K562 (cell line): ENCODE data around the gene ARHGAP26. TPM values are rescaled to one million over a fixed set of nuclear protein-coding genes. Genes with fewer than 3 reads are reported as not detected.
A peak's percentile ranks its signal among the peaks of the same experiment; 100 is the strongest.

ENCODE experiments used
- ARID2 ChIP-seq: fragments of 450-650 bp; IDR thresholded peaks from 2 replicates; pipeline ENCODE4 v1.6.1; 2017; ENCODE audit warnings: antibody characterized with exemption, mild to moderate bottlenecking
- CREB1 ChIP-seq, 2 experiments: sonication (generic) in 1 of 2; formaldehyde crosslinking in 1 of 2; IDR thresholded peaks; 2 replicates each; pipeline versions ENCODE4 v1.6.1 to v1.8.0; 2012 to 2022; ENCODE audit warnings: inconsistent platforms in 1 of 2, mild to moderate bottlenecking in 1 of 2, missing genetic modification reagents in 1 of 2, moderate library complexity in 1 of 2
- MED1 ChIP-seq: sonication (generic); formaldehyde crosslinking; IDR thresholded peaks from 2 replicates; pipeline ENCODE4 v1.8.1; 2023; ENCODE audit warnings: missing genetic modification reagents, borderline replicate concordance
- MYC ChIP-seq, 2 experiments: fragments of 250-450 bp in 1 of 2; sonication (Bioruptor Pico) in 1 of 2; IDR thresholded peaks; 2 replicates each; pipeline versions ENCODE4 v1.5.1 to v1.6.1; 2012 to 2021; ENCODE audit warnings: low read depth in 2 of 2, borderline replicate concordance in 1 of 2, improper control_type of control experiment in 1 of 2, low read length in 1 of 2, mild to moderate bottlenecking in 1 of 2, moderate library complexity in 1 of 2
- NFXL1 ChIP-seq: fragments of 450-650 bp; formaldehyde crosslinking; IDR thresholded peaks from 2 replicates; pipeline ENCODE4 v1.4.0; 2021; ENCODE audit warnings: mild to moderate bottlenecking
- NR2C1 ChIP-seq, 2 experiments: fragments of 450-650 bp; IDR thresholded peaks; 2 replicates each; pipeline ENCODE4 v1.6.1; 2017; ENCODE audit warnings: mild to moderate bottlenecking in 2 of 2, antibody characterized with exemption in 1 of 2, inconsistent platforms in 1 of 2, missing compliant biosample characterization in 1 of 2, missing genetic modification characterization in 1 of 2
- RCOR1 ChIP-seq, 2 experiments: IDR thresholded peaks; 2 replicates each; pipeline ENCODE4 v1.6.1; 2012; ENCODE audit warnings: low read depth in 2 of 2, low read length in 2 of 2, borderline replicate concordance in 1 of 2, improper control_type of control experiment in 1 of 2
- SREBF2 ChIP-seq: sonication (generic); formaldehyde crosslinking; IDR thresholded peaks from 2 replicates; pipeline ENCODE4 v1.4.0; 2020; ENCODE audit warnings: mild to moderate bottlenecking, missing genetic modification reagents
- ZNF253 ChIP-seq: fragments of 250-450 bp; sonication (Bioruptor Pico); conservative IDR thresholded peaks from 2 replicates; pipeline ENCODE4 v1.6.1; 2021; ENCODE audit warnings: mild to moderate bottlenecking
- polyA plus RNA-seq, 8 experiments: library from polyadenylated mRNA; depleted of rRNA in 4 of 8; stranded (reverse) in 5 of 8; unstranded in 3 of 8; fragments of >200 nt; fragmentation: Nextera tagmentation in 2 of 8; fragmentation: Illumina TruSeq in 1 of 8; extraction: Ambion mirVana in 2 of 8; extraction: Trizol in 1 of 8; gene quantifications; 2 replicates each; pipeline versions ENCODE4 v1.2.1 to v1.2.3, GENCODE V29; 2011 to 2014; ENCODE audit warnings: inconsistent platforms in 1 of 8, missing spikeins in 1 of 8
- total RNA-seq, 7 experiments: library from RNA; depleted of rRNA in 6 of 7; stranded (reverse); fragments of >200 nt in 6 of 7; fragmentation: Illumina TruSeq in 2 of 7; extraction: Trizol in 2 of 7; gene quantifications; 2 replicates each; pipeline versions ENCODE4 v1.2.1 to v1.2.3, GENCODE V29; 2011 to 2021; ENCODE audit warnings: low replicate concordance in 1 of 7
- TF ChIP-seq, protein P1 (sequence below): fragments of 450-650 bp; IDR thresholded peaks from 2 replicates; pipeline ENCODE4 v1.6.1; 2016
- TF ChIP-seq, protein P2 (sequence below): fragments of 150-350 bp; IDR thresholded peaks from 2 replicates; pipeline ENCODE4 v1.6.1; 2014; ENCODE audit warnings: low read depth, mild to moderate bottlenecking, low read length, borderline replicate concordance
- TF ChIP-seq, protein P3 (sequence below): fragments of 250-450 bp; sonication (Bioruptor Pico); IDR thresholded peaks from 2 replicates; pipeline ENCODE4 v1.5.0; 2021
- TF ChIP-seq, protein P4 (sequence below): fragments of 450-650 bp; IDR thresholded peaks from one replicate; pipeline ENCODE4 v1.6.1; 2018; ENCODE audit warnings: mild to moderate bottlenecking, moderate library complexity; ENCODE audit not compliant: partially characterized antibody
- TF ChIP-seq, protein P5 (sequence below): fragments of 250-450 bp; sonication (Bioruptor Pico); IDR thresholded peaks from 2 replicates; pipeline ENCODE4 v1.8.0; 2021; ENCODE audit warnings: borderline replicate concordance, mild to moderate bottlenecking, moderate library complexity; ENCODE audit not compliant: poor library complexity, severe bottlenecking

ARHGAP26 gene
- total and polyA plus RNA-seq, 9 of the 15 experiments (the other 6 are each of a cell fraction or from before 2014, with no cell fraction given), result 0.13 to 1.1 (median 0.55) TPM

DNA sequence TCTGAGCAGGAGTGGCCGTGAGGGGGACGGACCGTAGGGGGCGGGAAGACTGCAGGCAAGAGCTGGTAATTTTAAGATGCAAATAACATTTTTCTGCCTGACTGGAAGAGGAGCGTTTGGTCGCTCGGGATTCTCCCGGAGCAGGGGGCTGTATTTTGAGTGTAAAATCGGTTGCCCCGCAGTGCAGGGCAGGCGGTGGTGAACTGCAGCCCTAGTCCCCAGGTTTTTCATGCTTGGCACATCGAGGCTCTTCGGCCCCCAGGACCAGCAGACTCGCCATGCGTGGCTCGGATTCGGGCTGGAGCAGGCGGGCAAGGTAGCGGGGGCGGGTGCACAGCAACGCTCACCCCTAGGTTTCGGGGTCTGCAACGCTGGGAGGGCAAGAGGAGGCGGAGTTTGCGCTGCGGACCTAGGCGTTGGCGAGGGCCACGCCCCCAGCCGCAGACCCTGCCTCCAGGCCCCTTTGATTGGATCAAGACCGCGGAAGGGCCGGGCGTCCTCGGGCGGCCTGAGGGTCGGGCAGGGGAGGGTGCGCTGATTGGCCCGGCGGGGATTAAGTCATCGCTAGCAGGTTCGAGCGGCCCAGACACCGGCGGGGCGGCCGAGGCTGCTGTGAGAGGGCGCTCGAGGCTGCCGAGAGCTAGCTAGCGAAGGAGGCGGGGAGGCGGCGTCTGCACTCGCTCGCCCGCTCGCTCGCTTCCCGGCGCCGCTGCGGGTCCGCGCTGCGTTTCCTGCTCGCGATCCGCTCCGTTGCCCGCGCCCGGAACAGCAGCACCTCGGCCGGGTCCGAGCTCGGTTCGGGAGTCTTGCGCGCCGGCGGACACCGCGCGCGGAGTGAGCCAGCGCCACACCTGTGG lies at the start of gene ARHGAP26 (continued):
- TF ChIP-seq, protein P1, sequence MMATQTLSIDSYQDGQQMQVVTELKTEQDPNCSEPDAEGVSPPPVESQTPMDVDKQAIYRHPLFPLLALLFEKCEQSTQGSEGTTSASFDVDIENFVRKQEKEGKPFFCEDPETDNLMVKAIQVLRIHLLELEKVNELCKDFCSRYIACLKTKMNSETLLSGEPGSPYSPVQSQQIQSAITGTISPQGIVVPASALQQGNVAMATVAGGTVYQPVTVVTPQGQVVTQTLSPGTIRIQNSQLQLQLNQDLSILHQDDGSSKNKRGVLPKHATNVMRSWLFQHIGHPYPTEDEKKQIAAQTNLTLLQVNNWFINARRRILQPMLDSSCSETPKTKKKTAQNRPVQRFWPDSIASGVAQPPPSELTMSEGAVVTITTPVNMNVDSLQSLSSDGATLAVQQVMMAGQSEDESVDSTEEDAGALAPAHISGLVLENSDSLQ, result peak; percentile 53; the same call in 1 of the 2 replicates
- no peak for TF ChIP-seq NR2C1 (IDR thresholded peaks at IDR 0.05)
- TF ChIP-seq NR2C1 (tag; IDR thresholded peaks at IDR 0.05), result no peak
- no peak for TF ChIP-seq RCOR1 (IDR thresholded peaks at IDR 0.05; ENCODE audit: borderline replicate concordance in 1 of 2, low read depth in 2 of 2, low read length in 2 of 2)
- TF ChIP-seq ARID2, result no peak
- TF ChIP-seq, protein P2, sequence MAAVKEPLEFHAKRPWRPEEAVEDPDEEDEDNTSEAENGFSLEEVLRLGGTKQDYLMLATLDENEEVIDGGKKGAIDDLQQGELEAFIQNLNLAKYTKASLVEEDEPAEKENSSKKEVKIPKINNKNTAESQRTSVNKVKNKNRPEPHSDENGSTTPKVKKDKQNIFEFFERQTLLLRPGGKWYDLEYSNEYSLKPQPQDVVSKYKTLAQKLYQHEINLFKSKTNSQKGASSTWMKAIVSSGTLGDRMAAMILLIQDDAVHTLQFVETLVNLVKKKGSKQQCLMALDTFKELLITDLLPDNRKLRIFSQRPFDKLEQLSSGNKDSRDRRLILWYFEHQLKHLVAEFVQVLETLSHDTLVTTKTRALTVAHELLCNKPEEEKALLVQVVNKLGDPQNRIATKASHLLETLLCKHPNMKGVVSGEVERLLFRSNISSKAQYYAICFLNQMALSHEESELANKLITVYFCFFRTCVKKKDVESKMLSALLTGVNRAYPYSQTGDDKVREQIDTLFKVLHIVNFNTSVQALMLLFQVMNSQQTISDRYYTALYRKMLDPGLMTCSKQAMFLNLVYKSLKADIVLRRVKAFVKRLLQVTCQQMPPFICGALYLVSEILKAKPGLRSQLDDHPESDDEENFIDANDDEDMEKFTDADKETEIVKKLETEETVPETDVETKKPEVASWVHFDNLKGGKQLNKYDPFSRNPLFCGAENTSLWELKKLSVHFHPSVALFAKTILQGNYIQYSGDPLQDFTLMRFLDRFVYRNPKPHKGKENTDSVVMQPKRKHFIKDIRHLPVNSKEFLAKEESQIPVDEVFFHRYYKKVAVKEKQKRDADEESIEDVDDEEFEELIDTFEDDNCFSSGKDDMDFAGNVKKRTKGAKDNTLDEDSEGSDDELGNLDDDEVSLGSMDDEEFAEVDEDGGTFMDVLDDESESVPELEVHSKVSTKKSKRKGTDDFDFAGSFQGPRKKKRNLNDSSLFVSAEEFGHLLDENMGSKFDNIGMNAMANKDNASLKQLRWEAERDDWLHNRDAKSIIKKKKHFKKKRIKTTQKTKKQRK, result no peak
- TF ChIP-seq, protein P3, sequence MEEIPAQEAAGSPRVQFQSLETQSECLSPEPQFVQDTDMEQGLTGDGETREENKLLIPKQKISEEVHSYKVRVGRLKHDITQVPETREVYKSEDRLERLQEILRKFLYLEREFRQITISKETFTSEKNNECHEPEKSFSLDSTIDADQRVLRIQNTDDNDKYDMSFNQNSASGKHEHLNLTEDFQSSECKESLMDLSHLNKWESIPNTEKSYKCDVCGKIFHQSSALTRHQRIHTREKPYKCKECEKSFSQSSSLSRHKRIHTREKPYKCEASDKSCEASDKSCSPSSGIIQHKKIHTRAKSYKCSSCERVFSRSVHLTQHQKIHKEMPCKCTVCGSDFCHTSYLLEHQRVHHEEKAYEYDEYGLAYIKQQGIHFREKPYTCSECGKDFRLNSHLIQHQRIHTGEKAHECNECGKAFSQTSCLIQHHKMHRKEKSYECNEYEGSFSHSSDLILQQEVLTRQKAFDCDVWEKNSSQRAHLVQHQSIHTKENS (CRISPR knock-in tag), result no peak
- TF ChIP-seq MYC (IDR thresholded peaks at IDR 0.05; ENCODE audit: low read depth, low read length), result 0 out of 2 replicates have a peak, but pooled peaks have one; percentile 26
- no peak for TF ChIP-seq MYC (CRISPR knock-in tag; IDR thresholded peaks at IDR 0.05; ENCODE audit: borderline replicate concordance, low read depth)
- TF ChIP-seq CREB1 (IDR thresholded peaks at IDR 0.05), result peak; percentile 51; the same call in 1 of the 2 replicates
- no peak for TF ChIP-seq CREB1 (CRISPR knock-in tag; IDR thresholded peaks at IDR 0.05)
- no peak for TF ChIP-seq NFXL1 (CRISPR knock-in tag)
- no peak for TF ChIP-seq ZNF253
- TF ChIP-seq, protein P4, sequence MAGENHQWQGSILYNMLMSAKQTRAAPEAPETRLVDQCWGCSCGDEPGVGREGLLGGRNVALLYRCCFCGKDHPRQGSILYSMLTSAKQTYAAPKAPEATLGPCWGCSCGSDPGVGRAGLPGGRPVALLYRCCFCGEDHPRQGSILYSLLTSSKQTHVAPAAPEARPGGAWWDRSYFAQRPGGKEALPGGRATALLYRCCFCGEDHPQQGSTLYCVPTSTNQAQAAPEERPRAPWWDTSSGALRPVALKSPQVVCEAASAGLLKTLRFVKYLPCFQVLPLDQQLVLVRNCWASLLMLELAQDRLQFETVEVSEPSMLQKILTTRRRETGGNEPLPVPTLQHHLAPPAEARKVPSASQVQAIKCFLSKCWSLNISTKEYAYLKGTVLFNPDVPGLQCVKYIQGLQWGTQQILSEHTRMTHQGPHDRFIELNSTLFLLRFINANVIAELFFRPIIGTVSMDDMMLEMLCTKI, result no peak
- no peak for TF ChIP-seq SREBF2
- TF ChIP-seq, protein P5, sequence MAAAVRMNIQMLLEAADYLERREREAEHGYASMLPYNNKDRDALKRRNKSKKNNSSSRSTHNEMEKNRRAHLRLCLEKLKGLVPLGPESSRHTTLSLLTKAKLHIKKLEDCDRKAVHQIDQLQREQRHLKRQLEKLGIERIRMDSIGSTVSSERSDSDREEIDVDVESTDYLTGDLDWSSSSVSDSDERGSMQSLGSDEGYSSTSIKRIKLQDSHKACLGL, result no peak
- no peak for TF ChIP-seq MED1 (CRISPR knock-in tag)
